SK-N-SH (cell line): ENCODE data around the gene MTAP. TPM values are rescaled to one million over a fixed set of nuclear protein-coding genes. Genes with fewer than 3 reads are reported as not detected.

ENCODE experiments used
- CTCF ChIA-PET: fragments of 300-600, 350-600 bp; formaldehyde crosslinking; extraction: SDS; loops from one replicate; lab custom pipeline; 2021; lab: Yijun Ruan, JAX
- POLR2A ChIA-PET: fragments of 350-600 bp; sonication (Branson Sonifier 250); formaldehyde crosslinking; extraction: SDS; loops from one replicate; lab custom pipeline; 2020; ENCODE audit warnings: antibody characterized with exemption, inconsistent platforms; lab: Yijun Ruan, JAX
- DNase-seq: peaks from one replicate; pipeline ENCODE4 v3.0.0; 2012
- H2AFZ ChIP-seq: fragments of 200-600 bp; sonication (generic); 2 replicates; pipeline ENCODE4 v1.8.1; 2016; ENCODE audit warnings: antibody characterized with exemption, mild to moderate bottlenecking, low read depth
- H3F3A ChIP-seq: fragments of 200-600 bp; sonication (generic); replicated peaks from 2 replicates; pipeline ENCODE3; 2016; ENCODE audit warnings: antibody characterized with exemption, mild to moderate bottlenecking; ENCODE audit not compliant: insufficient read depth
- H3K27ac ChIP-seq, 2 experiments: fragments of 200-500 bp in 1 of 2; fragments of 200-600 bp in 1 of 2; sonication (Bioruptor generic) in 1 of 2; sonication (generic), shearing (Covaris generic) in 1 of 2; 2 replicates each; pipeline versions ENCODE4 v1.5.1 to v1.6.1; 2014 to 2016; ENCODE audit warnings: low read depth in 2 of 2, inconsistent platforms in 1 of 2, low read length in 1 of 2, mild to moderate bottlenecking in 1 of 2, mixed read lengths in 1 of 2
- H3K27me3 ChIP-seq: fragments of 200-600 bp; sonication (generic), shearing (Covaris generic); 2 replicates; pipeline ENCODE4 v1.6.1; 2016; ENCODE audit warnings: mixed run types; ENCODE audit not compliant: insufficient read depth
- H3K36me3 ChIP-seq, 2 experiments: fragments of 200-500 bp in 1 of 2; fragments of 200-600 bp in 1 of 2; sonication (Bioruptor generic) in 1 of 2; sonication (generic) in 1 of 2; replicated peaks in 1 of 2; 2 replicates each; pipeline versions ENCODE3 to v1.5.1; 2014 to 2016; ENCODE audit warnings: low read length in 1 of 2, mild to moderate bottlenecking in 1 of 2; ENCODE audit not compliant: insufficient read depth in 2 of 2, control insufficient read depth in 1 of 2
- H3K4me1 ChIP-seq, 2 experiments: fragments of 200-500 bp in 1 of 2; fragments of 200-600 bp in 1 of 2; sonication (Bioruptor generic) in 1 of 2; sonication (generic), shearing (Covaris generic) in 1 of 2; 2 replicates each; pipeline versions ENCODE4 v1.5.1 to v1.6.1; 2014 to 2016; ENCODE audit warnings: low read depth in 1 of 2, low read length in 1 of 2, mixed run types in 1 of 2; ENCODE audit not compliant: insufficient read depth in 2 of 2, control insufficient read depth in 1 of 2
- H3K4me2 ChIP-seq: fragments of 200-600 bp; sonication (generic), shearing (Covaris generic); 2 replicates; pipeline ENCODE4 v1.6.1; 2017; ENCODE audit warnings: mixed run types
- H3K4me3 ChIP-seq, 2 experiments: fragments of 200-500 bp in 1 of 2; fragments of 200-600 bp in 1 of 2; sonication (Bioruptor generic) in 1 of 2; sonication (generic), shearing (Covaris generic) in 1 of 2; 2 replicates each; pipeline versions ENCODE4 v1.5.1 to v1.8.1; 2014 to 2016; ENCODE audit warnings: low read depth in 2 of 2, inconsistent platforms in 1 of 2, low read length in 1 of 2, mild to moderate bottlenecking in 1 of 2, mixed read lengths in 1 of 2, moderate library complexity in 1 of 2
- H3K79me2 ChIP-seq: fragments of 200-600 bp; sonication (generic); 2 replicates; pipeline ENCODE4 v1.8.1; 2017; ENCODE audit warnings: mild to moderate bottlenecking; ENCODE audit not compliant: insufficient read depth
- H3K9ac ChIP-seq: fragments of 200-600 bp; sonication (generic); 2 replicates; pipeline ENCODE4 v1.6.1; 2017; ENCODE audit warnings: mixed run types
- H3K9me2 ChIP-seq: fragments of 200-600 bp; sonication (generic); 2 replicates; pipeline ENCODE4 v1.6.1; 2017; ENCODE audit warnings: mixed run types
- H3K9me3 ChIP-seq: fragments of 200-600 bp; sonication (generic); 2 replicates; pipeline ENCODE4 v1.6.1; 2017; ENCODE audit warnings: mixed run types, mild to moderate bottlenecking, moderate library complexity
- H4K20me1 ChIP-seq: fragments of 200-600 bp; sonication (generic); 2 replicates; pipeline ENCODE4 v1.6.1; 2017; ENCODE audit warnings: mild to moderate bottlenecking, mixed run types; ENCODE audit not compliant: insufficient read depth
- CHD2 ChIP-seq: fragments of 150-350 bp; IDR thresholded peaks from 2 replicates; pipeline ENCODE4 v1.6.1; 2018; ENCODE audit warnings: low read length; ENCODE audit not compliant: partially characterized antibody
- EZH2phosphoT487 ChIP-seq: fragments of 200-600 bp; sonication (generic); IDR thresholded peaks from 2 replicates; pipeline ENCODE4 v1.6.1; 2017; ENCODE audit warnings: low read depth, mixed run types, mild to moderate bottlenecking, antibody characterized with exemption, moderate library complexity, borderline replicate concordance
- FOSL2 ChIP-seq: IDR thresholded peaks from 2 replicates; pipeline ENCODE4 v1.4.0; 2012; ENCODE audit warnings: low read depth, mild to moderate bottlenecking, moderate library complexity, borderline replicate concordance
- FOXJ3 ChIP-seq: sonication (generic); formaldehyde crosslinking; IDR thresholded peaks from 2 replicates; pipeline ENCODE4 v1.5.1; 2020; ENCODE audit warnings: mild to moderate bottlenecking, missing genetic modification reagents
- FOXM1 ChIP-seq: IDR thresholded peaks from 2 replicates; pipeline ENCODE4 v1.4.0; 2012; ENCODE audit warnings: low read depth, mild to moderate bottlenecking
- GABPA ChIP-seq: IDR thresholded peaks from 2 replicates; pipeline ENCODE4 v1.4.0; 2012; ENCODE audit warnings: low read depth, mild to moderate bottlenecking
- GATA2 ChIP-seq: sonication (generic); formaldehyde crosslinking; IDR thresholded peaks from 2 replicates; pipeline ENCODE4 v1.5.0; 2020; ENCODE audit warnings: mild to moderate bottlenecking, missing genetic modification reagents
- JUND ChIP-seq: IDR thresholded peaks from 2 replicates; pipeline ENCODE4 v1.4.0; 2012
- MEF2A ChIP-seq: IDR thresholded peaks from 2 replicates; pipeline ENCODE4 v1.4.0; 2012; ENCODE audit warnings: low read depth, borderline replicate concordance
- MXI1 ChIP-seq: IDR thresholded peaks from 2 replicates; pipeline ENCODE4 v1.6.1; 2012; ENCODE audit warnings: mild to moderate bottlenecking, low read depth, low read length, improper control_type of control experiment
- NRF1 ChIP-seq: IDR thresholded peaks from 2 replicates; pipeline ENCODE4 v1.6.1; 2012; ENCODE audit warnings: low read depth, mild to moderate bottlenecking, low read length
- POLR2AphosphoS5 ChIP-seq: IDR thresholded peaks from 2 replicates; pipeline ENCODE4 v1.6.1; 2012; ENCODE audit warnings: low read depth, low read length
- RAD21 ChIP-seq: IDR thresholded peaks from 2 replicates; pipeline ENCODE4 v1.6.1; 2012; ENCODE audit warnings: mild to moderate bottlenecking, low read length
- RCOR1 ChIP-seq: fragments of 150-350 bp; IDR thresholded peaks from 2 replicates; pipeline ENCODE4 v1.6.1; 2017; ENCODE audit warnings: antibody characterized with exemption, low read length
- RFX5 ChIP-seq: IDR thresholded peaks from 2 replicates; pipeline ENCODE4 v1.6.1; 2012; ENCODE audit warnings: mild to moderate bottlenecking, improper control_type of control experiment, low read length
- RXRA ChIP-seq: IDR thresholded peaks from 2 replicates; pipeline ENCODE4 v1.4.0; 2012; ENCODE audit warnings: low read depth, mild to moderate bottlenecking, borderline replicate concordance
- SMC3 ChIP-seq: IDR thresholded peaks from 2 replicates; pipeline ENCODE4 v1.6.1; 2012; ENCODE audit warnings: low read depth, low read length, improper control_type of control experiment
- TAF1 ChIP-seq: IDR thresholded peaks from 2 replicates; pipeline ENCODE4 v1.6.1; 2012; ENCODE audit warnings: low read depth, mild to moderate bottlenecking, low read length, moderate library complexity, borderline replicate concordance
- TCF12 ChIP-seq: IDR thresholded peaks from 2 replicates; pipeline ENCODE4 v1.4.0; 2012
- WGBS: methylation state at CpG from one replicate; pipeline ENCODE4 v1.1.6; 2017; ENCODE audit warnings: low lambda C conversion rate; 5-methylcytosine and 5-hydroxymethylcytosine counted together
- polyA plus RNA-seq, 3 experiments: library from polyadenylated mRNA; depleted of rRNA; stranded (reverse); fragments of >200 nt; gene quantifications; 2 replicates each; pipeline ENCODE4 v1.2.3, GENCODE V29; 2012
- TF ChIP-seq, protein P1 (sequence below): fragments of 150-350 bp; IDR thresholded peaks from 2 replicates; pipeline ENCODE4 v1.6.1; 2016; ENCODE audit warnings: mild to moderate bottlenecking, low read depth, low read length
- TF ChIP-seq, protein P2 (sequence below): IDR thresholded peaks from 2 replicates; pipeline ENCODE4; 2012
- TF ChIP-seq, protein P3 (sequence below): IDR thresholded peaks from 2 replicates; pipeline ENCODE4 v1.4.0; 2012; ENCODE audit warnings: low read depth, borderline replicate concordance
- TF ChIP-seq, protein P4 (sequence below): fragments of 200-600 bp; sonication (generic); IDR thresholded peaks from 2 replicates; pipeline ENCODE4 v1.6.1; 2017; ENCODE audit warnings: antibody characterized with exemption, mild to moderate bottlenecking, moderate library complexity

The MTAP gene
- polyA plus RNA-seq, 1 of the 3 experiments (the other 2 are of a cell fraction), result 9.8 TPM

DNA sequence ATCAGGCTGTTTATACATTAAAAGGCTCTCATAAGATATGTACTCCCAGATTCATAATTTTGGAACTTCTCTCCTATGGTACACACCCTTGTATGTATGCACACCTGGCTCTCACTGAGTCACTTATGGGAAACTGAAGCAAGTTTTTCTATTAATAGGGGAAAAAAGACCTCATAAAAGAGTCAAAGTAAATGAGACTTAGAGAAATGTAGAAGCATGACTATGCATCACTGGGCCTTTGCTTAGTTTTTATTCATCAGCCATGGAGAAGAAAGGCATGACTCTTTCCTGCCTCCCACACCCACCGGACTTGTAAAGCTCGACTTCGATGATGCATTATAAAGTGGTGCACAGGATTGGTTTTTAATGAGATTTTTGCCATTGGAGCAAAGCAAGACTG is 28.2 kb downstream of the MTAP start:
- no peak overlapping the region for H3K4me2 ChIP-seq
- H3K79me2 ChIP-seq, result peaks cover 3% of the 10 kb centered on the region; the same call in 1 of the 2 replicates
- CTCF ChIA-PET, result no interaction called here
- WGBS, result 91% methylated on average over 3 of the region's 3 CpGs
- DNase-seq, result no peak
- no peak for TF ChIP-seq JUND
- no peak for TF ChIP-seq MEF2A
- TF ChIP-seq RCOR1, result no peak
- no peak for TF ChIP-seq GABPA
- TF ChIP-seq RFX5, result no peak
- TF ChIP-seq TCF12, result no peak
- TF ChIP-seq, protein P1, sequence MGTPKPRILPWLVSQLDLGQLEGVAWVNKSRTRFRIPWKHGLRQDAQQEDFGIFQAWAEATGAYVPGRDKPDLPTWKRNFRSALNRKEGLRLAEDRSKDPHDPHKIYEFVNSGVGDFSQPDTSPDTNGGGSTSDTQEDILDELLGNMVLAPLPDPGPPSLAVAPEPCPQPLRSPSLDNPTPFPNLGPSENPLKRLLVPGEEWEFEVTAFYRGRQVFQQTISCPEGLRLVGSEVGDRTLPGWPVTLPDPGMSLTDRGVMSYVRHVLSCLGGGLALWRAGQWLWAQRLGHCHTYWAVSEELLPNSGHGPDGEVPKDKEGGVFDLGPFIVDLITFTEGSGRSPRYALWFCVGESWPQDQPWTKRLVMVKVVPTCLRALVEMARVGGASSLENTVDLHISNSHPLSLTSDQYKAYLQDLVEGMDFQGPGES, result no peak
- no peak for TF ChIP-seq FOXM1
- TF ChIP-seq RAD21, result no peak
- no peak for TF ChIP-seq FOXJ3 (CRISPR knock-in tag)
- TF ChIP-seq, all 33 proteins: peak for 0
- no peaks in the 10 kb centered on the region for H3K9me3 ChIP-seq
- no peak overlapping the region for H2AFZ ChIP-seq
- peaks cover 33 to 61% of the 10 kb centered on the region in 2 experiments for H3K36me3 ChIP-seq
- no peak overlapping the region for H3K9ac ChIP-seq
- H3K27me3 ChIP-seq, result no peaks in the 10 kb centered on the region
- H4K20me1 ChIP-seq, result no peaks in the 10 kb centered on the region
- H3K9me2 ChIP-seq, result no peaks in the 10 kb centered on the region
- no peak overlapping the region for H3K27ac ChIP-seq
- peaks cover 0 to 3% of the 10 kb centered on the region in 2 experiments; a peak in 1 of 4 replicates for H3K4me1 ChIP-seq
- POLR2A ChIA-PET, result no interaction called here
- no peak overlapping the region for H3K4me3 ChIP-seq
- peaks cover 7% of the 10 kb centered on the region for H3F3A ChIP-seq

DNA sequence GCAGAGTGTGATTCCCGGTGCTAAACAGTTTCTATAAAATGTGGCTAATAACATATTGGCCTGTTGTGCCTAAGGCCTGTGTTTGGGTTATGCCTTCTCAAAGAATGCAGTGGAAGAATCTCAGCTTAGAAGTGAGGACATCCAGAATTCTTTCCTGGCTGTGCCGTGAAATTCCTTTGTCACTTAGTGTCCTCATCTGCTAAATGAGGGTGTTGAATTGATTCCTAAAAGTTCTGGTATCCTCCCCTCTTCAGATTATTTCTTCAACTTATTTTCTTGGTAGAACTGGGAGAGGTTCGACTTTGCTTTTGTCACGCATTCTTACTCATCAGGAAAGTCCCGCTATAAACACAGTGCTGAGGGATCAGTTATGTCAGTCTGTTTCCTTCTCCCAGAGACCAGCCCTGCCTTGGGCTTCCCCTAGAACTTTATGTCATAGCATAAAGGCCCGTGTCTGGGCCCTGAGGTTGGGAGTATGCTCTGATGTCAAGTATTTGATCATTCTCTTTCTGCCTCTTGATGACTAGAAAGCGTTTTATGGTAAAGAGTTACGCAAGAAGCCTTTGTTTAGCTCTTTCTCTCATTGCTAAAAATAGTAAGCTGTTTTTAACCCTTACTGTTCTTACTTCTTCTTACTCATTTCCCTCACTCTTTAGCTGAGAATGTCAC is 29.5 kb downstream of the MTAP start:
- DNase-seq, result no peak
- ChIA-PET POLR2A (no interaction called here), CTCF (interaction anchor here (0.6 to 1.0 kb wide), 2 partner anchors 18 to 177 kb away, joined by 3 read pairs; no protein-coding TSS in a partner anchor)
- Histone ChIP-seq H3K4me3 (no peak overlapping the region), H3K27ac (peak overlapping the region in 1 of 2 experiments; percentile 5; a peak in 1 of 4 replicates), H3K4me2 (no peak overlapping the region), H3K4me1 (peaks cover 0 to 12% of the 10 kb centered on the region in 2 experiments; a peak in 3 of 4 replicates), H3K9me3 (no peaks in the 10 kb centered on the region), H3K27me3 (no peaks in the 10 kb centered on the region), H2AFZ (no peak overlapping the region), H3K9me2 (no peaks in the 10 kb centered on the region), H3K79me2 (no peaks in the 10 kb centered on the region), H3K9ac (no peak overlapping the region), H3K36me3 (peaks cover 36 to 55% of the 10 kb centered on the region in 2 experiments), H3F3A (peaks cover 17% of the 10 kb centered on the region), H4K20me1 (no peaks in the 10 kb centered on the region)
- WGBS, result 64% methylated on average over 8 of the region's 8 CpGs
- TF ChIP-seq, protein P2, sequence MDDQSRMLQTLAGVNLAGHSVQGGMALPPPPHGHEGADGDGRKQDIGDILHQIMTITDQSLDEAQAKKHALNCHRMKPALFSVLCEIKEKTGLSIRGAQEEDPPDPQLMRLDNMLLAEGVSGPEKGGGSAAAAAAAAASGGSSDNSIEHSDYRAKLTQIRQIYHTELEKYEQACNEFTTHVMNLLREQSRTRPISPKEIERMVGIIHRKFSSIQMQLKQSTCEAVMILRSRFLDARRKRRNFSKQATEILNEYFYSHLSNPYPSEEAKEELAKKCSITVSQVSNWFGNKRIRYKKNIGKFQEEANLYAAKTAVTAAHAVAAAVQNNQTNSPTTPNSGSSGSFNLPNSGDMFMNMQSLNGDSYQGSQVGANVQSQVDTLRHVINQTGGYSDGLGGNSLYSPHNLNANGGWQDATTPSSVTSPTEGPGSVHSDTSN, result no peak
- TF ChIP-seq RXRA (no peak), NRF1 (no peak), MXI1 (no peak), EZH2phosphoT487 (no peak), POLR2AphosphoS5 (no peak), GATA2 (CRISPR knock-in tag) (no peak), SMC3 (no peak), CHD2 (no peak), FOXJ3 (CRISPR knock-in tag) (no peak), TAF1 (no peak), FOSL2 (no peak)
- TF ChIP-seq, protein P3, sequence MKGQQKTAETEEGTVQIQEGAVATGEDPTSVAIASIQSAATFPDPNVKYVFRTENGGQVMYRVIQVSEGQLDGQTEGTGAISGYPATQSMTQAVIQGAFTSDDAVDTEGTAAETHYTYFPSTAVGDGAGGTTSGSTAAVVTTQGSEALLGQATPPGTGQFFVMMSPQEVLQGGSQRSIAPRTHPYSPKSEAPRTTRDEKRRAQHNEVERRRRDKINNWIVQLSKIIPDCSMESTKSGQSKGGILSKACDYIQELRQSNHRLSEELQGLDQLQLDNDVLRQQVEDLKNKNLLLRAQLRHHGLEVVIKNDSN, result no peak
- TF ChIP-seq, protein P4, sequence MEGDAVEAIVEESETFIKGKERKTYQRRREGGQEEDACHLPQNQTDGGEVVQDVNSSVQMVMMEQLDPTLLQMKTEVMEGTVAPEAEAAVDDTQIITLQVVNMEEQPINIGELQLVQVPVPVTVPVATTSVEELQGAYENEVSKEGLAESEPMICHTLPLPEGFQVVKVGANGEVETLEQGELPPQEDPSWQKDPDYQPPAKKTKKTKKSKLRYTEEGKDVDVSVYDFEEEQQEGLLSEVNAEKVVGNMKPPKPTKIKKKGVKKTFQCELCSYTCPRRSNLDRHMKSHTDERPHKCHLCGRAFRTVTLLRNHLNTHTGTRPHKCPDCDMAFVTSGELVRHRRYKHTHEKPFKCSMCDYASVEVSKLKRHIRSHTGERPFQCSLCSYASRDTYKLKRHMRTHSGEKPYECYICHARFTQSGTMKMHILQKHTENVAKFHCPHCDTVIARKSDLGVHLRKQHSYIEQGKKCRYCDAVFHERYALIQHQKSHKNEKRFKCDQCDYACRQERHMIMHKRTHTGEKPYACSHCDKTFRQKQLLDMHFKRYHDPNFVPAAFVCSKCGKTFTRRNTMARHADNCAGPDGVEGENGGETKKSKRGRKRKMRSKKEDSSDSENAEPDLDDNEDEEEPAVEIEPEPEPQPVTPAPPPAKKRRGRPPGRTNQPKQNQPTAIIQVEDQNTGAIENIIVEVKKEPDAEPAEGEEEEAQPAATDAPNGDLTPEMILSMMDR, result no peak
